ENCODE measurements around the gene ARHGAP18. TPM values are rescaled to one million over a fixed set of nuclear protein-coding genes. Genes with fewer than 3 reads are reported as not detected.

The ARHGAP18 gene
- total and polyA plus RNA-seq, 2 of the 13 experiments (the other 11 are each of a cell fraction or from before 2014, with no cell fraction given): 58.2 to 115 TPM

GRCh38 chr6:129645830-129646579 is 64.0 kb downstream of the ARHGAP18 start (continued):
- TF ChIP-seq CSRNP1 (CRISPR knock-in tag; IDR thresholded peaks at IDR 0.05) (no peak), MEF2D (CRISPR knock-in tag; IDR thresholded peaks at IDR 0.05) (no peak), ZNF761 (CRISPR knock-in tag; conservative IDR thresholded peaks at IDR 0.05) (no peak), DMTF1 (CRISPR knock-in tag; IDR thresholded peaks at IDR 0.05) (no peak), CENPX (CRISPR knock-in tag; IDR thresholded peaks at IDR 0.05) (no peak), HES4 (CRISPR knock-in tag; IDR thresholded peaks at IDR 0.05; ENCODE audit: borderline replicate concordance) (no peak), HHEX (CRISPR knock-in tag; IDR thresholded peaks at IDR 0.05) (no peak), ZNF484 (CRISPR knock-in tag; IDR thresholded peaks at IDR 0.05; ENCODE audit: borderline replicate concordance, low read depth) (no peak), ATF7-NPFF (CRISPR knock-in tag; IDR thresholded peaks at IDR 0.05; ENCODE audit: low read depth) (no peak), ZBTB44 (CRISPR knock-in tag; IDR thresholded peaks at IDR 0.05) (no peak), FOXK2 (IDR thresholded peaks at IDR 0.05) (no peak), SMYD3 (CRISPR knock-in tag; IDR thresholded peaks at IDR 0.05) (no peak), PAX8 (CRISPR knock-in tag; IDR thresholded peaks at IDR 0.05; ENCODE audit: borderline replicate concordance) (no peak), ZNF569 (CRISPR knock-in tag; IDR thresholded peaks at IDR 0.05; ENCODE audit: borderline replicate concordance) (no peak), TBX3 (IDR thresholded peaks at IDR 0.05; ENCODE audit: borderline replicate concordance) (no peak), ZNF724P (CRISPR knock-in tag; IDR thresholded peaks at IDR 0.05; ENCODE audit: borderline replicate concordance) (no peak), TP53 (CRISPR knock-in tag; conservative IDR thresholded peaks at IDR 0.05) (no peak), ZNF160 (CRISPR knock-in tag; IDR thresholded peaks at IDR 0.05) (no peak), SALL1 (CRISPR knock-in tag; IDR thresholded peaks at IDR 0.05) (no peak), U2AF1 (optimal IDR thresholded peaks at IDR 0.05; ENCODE audit: low read depth, low read length) (no peak), SP140L (CRISPR knock-in tag; IDR thresholded peaks at IDR 0.05; ENCODE audit: borderline replicate concordance) (no peak), TFDP1 (CRISPR knock-in tag; IDR thresholded peaks at IDR 0.05; ENCODE audit: borderline replicate concordance) (no peak), POGZ (CRISPR knock-in tag; IDR thresholded peaks at IDR 0.05) (no peak)
